Gastrocnemius medialis (tissue), 4 donors: ENCODE data around the gene PRR9.

Experiments
- POLR2A ChIP-seq, 2 donors: fragments of 450-650 bp; IDR thresholded peaks; one replicate each; pipeline ENCODE4 v1.6.1; 2017; ENCODE audit warnings: antibody characterized with exemption in 2 of 2, mild to moderate bottlenecking in 2 of 2, moderate library complexity in 2 of 2
- TF ChIP-seq, protein P1 (sequence below), 5 experiments: fragments of 450-650 bp in 3 of 5; fragments of 200-600 bp in 2 of 5; sonication (generic) in 2 of 5; IDR thresholded peaks in 4 of 5; conservative IDR thresholded peaks in 1 of 5; 1 replicate in 4 of 5; 2 replicates in 1 of 5; pipeline ENCODE4 v1.5.1; 2016 to 2019; ENCODE audit warnings: antibody characterized with exemption in 5 of 5, mild to moderate bottlenecking in 3 of 5, moderate library complexity in 3 of 5

DNA sequence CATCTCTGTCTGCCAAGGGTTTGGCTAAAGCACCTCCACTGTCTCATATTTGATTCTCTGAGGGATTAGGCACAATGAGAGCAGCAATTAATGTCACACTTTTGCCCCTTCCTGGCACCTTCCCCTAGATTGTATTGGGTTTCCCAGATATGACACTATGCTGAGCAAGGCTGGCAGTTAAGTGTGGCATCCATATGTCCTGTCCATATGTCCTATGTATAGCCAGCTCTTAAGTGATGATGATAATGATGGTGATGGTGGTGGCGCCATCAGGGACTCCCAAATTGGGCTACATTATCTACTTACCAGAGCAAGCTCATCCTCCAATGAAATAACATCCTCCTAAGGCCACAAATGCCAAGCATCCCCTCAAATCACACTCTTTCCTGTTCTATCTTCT is 28.6 kb downstream of the PRR9 start:
- TF ChIP-seq, protein P1, sequence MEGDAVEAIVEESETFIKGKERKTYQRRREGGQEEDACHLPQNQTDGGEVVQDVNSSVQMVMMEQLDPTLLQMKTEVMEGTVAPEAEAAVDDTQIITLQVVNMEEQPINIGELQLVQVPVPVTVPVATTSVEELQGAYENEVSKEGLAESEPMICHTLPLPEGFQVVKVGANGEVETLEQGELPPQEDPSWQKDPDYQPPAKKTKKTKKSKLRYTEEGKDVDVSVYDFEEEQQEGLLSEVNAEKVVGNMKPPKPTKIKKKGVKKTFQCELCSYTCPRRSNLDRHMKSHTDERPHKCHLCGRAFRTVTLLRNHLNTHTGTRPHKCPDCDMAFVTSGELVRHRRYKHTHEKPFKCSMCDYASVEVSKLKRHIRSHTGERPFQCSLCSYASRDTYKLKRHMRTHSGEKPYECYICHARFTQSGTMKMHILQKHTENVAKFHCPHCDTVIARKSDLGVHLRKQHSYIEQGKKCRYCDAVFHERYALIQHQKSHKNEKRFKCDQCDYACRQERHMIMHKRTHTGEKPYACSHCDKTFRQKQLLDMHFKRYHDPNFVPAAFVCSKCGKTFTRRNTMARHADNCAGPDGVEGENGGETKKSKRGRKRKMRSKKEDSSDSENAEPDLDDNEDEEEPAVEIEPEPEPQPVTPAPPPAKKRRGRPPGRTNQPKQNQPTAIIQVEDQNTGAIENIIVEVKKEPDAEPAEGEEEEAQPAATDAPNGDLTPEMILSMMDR (IDR thresholded peaks at IDR 0.05 in 4 of 5, conservative IDR thresholded peaks at IDR 0.05 in 1 of 5) = no peak
- TF ChIP-seq POLR2A (IDR thresholded peaks at IDR 0.05) = no peak
